B cell (primary cell): ENCODE measurements around the gene RNF17.

Experiments used
- EZH2 ChIP-seq: IDR thresholded peaks from 2 replicates; pipeline ENCODE4 v1.6.1; 2012; ENCODE audit warnings: borderline replicate concordance, low read depth, mild to moderate bottlenecking, moderate library complexity, low read length; ENCODE audit not compliant: insufficient read depth, poor library complexity, severe bottlenecking
- TF ChIP-seq, protein P1 (sequence below): fragments of 200-600 bp; IDR thresholded peaks from one replicate; pipeline ENCODE4 v1.8.0; 2022; ENCODE audit warnings: antibody characterized with exemption, mild to moderate bottlenecking

DNA sequence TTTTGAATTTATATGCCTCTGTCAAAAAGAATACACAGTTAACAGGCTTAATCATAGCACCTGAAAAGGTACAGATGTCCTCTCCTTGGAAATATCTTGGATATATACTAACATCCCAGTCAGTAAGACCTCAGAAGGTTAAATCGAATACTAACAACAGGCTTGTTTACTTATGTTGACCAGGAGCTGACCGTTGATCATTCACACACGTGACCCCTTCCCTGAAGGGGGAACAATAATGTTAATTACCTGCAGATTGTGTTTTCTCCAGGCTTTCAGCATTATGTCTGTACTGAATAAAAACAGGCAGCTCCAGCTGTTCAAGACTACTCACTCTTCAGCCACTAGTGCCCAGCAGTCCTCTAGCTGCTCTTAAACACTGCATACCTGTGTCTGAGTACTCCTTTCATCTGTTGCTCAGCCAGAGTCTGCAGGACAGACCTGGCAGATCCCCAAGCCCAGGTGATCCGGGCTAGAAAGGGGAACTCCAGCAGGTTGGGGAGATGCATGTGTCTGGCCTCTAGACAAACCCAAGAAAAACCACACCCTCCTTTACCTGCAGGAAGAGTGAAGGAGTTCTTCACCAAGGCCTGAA, 163.9 kb downstream of the RNF17 start:
- TF ChIP-seq, protein P1, sequence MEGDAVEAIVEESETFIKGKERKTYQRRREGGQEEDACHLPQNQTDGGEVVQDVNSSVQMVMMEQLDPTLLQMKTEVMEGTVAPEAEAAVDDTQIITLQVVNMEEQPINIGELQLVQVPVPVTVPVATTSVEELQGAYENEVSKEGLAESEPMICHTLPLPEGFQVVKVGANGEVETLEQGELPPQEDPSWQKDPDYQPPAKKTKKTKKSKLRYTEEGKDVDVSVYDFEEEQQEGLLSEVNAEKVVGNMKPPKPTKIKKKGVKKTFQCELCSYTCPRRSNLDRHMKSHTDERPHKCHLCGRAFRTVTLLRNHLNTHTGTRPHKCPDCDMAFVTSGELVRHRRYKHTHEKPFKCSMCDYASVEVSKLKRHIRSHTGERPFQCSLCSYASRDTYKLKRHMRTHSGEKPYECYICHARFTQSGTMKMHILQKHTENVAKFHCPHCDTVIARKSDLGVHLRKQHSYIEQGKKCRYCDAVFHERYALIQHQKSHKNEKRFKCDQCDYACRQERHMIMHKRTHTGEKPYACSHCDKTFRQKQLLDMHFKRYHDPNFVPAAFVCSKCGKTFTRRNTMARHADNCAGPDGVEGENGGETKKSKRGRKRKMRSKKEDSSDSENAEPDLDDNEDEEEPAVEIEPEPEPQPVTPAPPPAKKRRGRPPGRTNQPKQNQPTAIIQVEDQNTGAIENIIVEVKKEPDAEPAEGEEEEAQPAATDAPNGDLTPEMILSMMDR, result no peak
- no peak for TF ChIP-seq EZH2
